Measurements from ENCODE around the gene SLCO1A2.
"Not testable (repeated sequence)": the region's sequence is repeated elsewhere in the genome, so short reads cannot be mapped to it uniquely, and the experiment has no call there.

SLCO1A2 gene, protein sequence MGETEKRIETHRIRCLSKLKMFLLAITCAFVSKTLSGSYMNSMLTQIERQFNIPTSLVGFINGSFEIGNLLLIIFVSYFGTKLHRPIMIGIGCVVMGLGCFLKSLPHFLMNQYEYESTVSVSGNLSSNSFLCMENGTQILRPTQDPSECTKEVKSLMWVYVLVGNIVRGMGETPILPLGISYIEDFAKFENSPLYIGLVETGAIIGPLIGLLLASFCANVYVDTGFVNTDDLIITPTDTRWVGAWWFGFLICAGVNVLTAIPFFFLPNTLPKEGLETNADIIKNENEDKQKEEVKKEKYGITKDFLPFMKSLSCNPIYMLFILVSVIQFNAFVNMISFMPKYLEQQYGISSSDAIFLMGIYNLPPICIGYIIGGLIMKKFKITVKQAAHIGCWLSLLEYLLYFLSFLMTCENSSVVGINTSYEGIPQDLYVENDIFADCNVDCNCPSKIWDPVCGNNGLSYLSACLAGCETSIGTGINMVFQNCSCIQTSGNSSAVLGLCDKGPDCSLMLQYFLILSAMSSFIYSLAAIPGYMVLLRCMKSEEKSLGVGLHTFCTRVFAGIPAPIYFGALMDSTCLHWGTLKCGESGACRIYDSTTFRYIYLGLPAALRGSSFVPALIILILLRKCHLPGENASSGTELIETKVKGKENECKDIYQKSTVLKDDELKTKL

GRCh38 chr12:21334771-21335325 is at the start of gene SLCO1A2:
Gene SLCO1A2, minus strand, starts transcription at chr12:21334917. Its CDS starts 270 bp downstream, at chr12:21334647.
- DNase-seq = no peak

- no peak for DNase-seq
Measured at GRCh38 chr12:21384261-21384660, 49.5 kb upstream of the SLCO1A2 start.

DNA sequence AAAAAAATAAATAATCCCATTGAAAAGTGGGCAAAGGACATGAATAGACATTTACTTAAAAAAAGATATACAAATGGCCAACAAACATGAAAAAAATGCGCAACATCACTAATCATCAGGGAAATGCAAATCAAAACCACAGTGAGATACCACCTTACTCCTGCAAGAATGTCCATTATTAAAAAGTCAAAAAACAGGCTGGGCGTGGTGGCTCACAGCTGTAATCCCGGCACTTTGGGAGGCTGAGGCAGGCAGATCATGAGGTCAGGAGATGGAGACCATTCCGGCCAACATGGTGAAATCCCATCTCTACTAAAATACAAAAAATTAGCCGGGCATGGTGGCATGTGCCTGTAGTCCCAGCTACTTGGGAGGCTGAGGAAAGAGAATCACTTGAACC is 46.6 kb upstream of the SLCO1A2 start:
- DNase-seq = not testable (repeated sequence)

GRCh38 chr12:21379218-21379617 is 44.5 kb upstream of the SLCO1A2 start:
- DNase-seq = no peak

GRCh38 chr12:21372602-21373001 is 37.9 kb upstream of the SLCO1A2 start, which contains the start of gene IAPP:
Gene IAPP, plus strand, starts transcription at chr12:21372902. Its CDS starts 450 bp downstream, at chr12:21373352.
- no peak for DNase-seq

GRCh38 chr12:21370845-21371449 is 36.2 kb upstream of the SLCO1A2 start:
- DNase-seq = no peak

- no peak for DNase-seq
Measured at GRCh38 chr12:21369141-21369980, 34.6 kb upstream of the SLCO1A2 start.

GRCh38 chr12:21360632-21361031 is 25.9 kb upstream of the SLCO1A2 start:
- not testable (repeated sequence) for DNase-seq

DNA sequence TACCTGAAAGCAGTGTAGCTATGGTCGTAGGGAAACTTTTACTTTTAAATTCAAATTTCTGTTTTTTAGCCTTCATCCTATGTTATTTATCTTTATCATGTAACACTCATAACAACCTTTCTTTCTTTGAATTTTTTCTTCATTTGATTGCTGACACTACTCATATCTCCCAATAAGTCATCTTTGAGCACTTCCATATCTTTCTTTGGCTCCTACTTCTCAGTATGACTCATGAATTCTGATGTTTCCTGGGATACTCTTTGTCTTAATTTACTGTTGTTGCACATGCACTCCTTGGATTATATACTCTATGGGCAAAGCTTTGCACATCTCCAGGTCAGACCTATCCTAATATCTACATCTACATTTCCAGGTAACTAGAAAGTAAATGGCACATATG is 19.9 kb upstream of the SLCO1A2 start:
- no peak for DNase-seq

DNA sequence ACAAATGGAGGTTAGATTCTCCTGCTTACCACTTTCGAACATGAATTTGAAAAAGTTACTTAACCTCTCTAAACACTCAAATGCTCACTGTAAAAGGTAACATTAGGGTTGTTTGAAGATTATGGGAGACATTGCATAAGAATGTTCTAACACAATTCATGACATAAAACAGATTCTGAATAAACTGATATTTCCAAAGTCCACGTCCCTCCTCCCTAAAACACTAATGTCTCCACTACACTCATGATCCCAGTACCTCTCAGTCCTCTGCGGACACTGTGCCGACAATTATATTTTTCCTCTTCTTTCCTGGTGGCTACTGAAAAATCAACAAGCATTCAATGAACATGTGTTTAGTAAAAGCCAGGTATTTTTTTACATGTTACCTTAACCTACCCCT is 19.2 kb upstream of the SLCO1A2 start:
- DNase-seq = no peak

- DNase-seq = no peak
Measured at GRCh38 chr12:21353487-21353886, 18.8 kb upstream of the SLCO1A2 start.

GRCh38 chr12:21350975-21351374 is 16.3 kb upstream of the SLCO1A2 start:
- DNase-seq = no peak

DNA sequence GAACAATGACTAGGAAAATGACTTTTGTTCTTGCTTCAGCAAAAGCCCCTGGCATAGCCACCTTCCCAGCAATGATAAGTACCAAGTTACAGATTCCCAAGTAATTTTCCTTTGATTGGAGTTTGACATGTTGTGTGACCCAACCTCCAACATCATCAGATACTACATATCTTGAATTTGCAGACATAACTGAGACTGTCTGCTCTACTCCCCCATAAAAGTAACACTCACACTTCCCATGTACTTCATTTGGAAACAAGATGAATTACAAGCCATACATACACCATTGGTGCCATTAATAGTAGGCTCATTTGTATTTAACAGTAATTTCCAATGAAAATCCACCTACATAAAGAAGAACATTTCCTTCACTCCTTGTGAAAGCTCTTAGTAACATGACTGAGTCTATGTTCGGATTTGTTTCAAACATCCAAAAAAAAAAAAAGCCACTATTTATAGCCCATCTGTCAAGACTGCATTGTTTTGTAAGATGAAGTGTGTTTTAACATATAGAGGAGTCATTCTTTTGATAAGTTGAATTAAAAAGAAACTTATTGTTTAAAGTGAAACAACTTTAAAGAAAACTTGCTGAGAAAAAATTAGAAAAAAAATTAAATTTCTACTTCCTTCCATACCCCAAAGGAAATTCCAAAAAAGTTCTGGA is 12.0 kb upstream of the SLCO1A2 start:
- no peak for DNase-seq

GRCh38 chr12:21343636-21344035 is 8.9 kb upstream of the SLCO1A2 start:
- no peak for DNase-seq

DNA sequence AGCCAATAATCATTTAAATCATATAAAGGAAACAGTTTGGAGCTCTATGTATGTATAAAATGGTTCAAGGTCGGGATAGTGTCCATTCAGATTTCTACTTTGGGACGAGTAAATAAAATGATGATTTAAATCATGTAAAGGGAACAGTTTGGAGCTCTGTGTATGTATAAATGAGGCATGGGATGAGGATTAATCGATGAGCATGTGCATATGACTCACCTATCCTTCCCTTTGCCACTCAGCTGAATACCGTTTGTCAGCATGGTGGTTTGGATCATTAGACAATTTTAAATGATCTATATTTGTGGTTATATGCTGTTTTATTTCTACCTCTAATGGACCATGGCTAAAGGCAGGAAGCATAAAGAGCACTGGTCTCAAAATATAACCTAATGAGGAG is 7.1 kb upstream of the SLCO1A2 start:
- no peak for DNase-seq

DNA sequence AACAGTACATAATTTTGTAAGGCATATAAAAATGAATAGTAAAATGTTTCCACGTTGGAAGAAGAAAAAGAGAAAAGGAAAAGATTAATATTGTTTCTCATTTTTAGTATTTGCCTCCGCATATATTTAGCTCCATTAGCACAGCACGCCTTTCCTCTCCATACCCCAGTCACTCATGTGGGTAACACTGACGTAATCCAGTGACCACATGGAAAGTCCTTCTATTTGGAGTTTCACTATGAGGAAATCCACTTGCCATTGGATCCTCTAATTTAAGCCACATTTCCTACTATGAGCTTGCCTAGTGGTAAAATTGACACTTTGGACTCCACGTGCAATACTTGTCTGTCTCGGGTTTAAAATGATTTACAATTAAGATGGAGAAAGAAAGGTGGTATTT is 5.7 kb upstream of the SLCO1A2 start:
- no peak for DNase-seq

DNA sequence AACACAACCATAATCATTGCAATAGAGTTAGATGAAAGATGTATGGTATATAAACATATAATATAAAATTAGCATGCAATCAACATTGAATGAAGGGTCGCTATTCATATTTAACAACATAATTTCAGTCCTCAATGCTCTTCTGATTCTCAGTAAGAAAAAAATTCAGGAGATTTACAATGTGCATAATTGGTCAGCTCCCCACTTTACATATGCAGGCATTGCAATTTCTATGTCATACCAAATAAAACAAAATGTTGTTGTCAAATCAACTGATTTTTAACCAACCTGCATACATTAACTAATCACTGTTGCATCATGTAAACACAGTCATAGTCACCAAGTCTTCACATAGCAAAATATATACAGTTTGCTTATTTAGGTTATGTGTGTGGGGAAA is 5.2 kb upstream of the SLCO1A2 start:
- DNase-seq = no peak

GRCh38 chr12:21337959-21338744 is 3.4 kb upstream of the SLCO1A2 start:
- DNase-seq = no peak

GRCh38 chr12:21337453-21337852 is 2.7 kb upstream of the SLCO1A2 start:
- no peak for DNase-seq

- DNase-seq = no peak
Measured at GRCh38 chr12:21336656-21337055, 1.9 kb upstream of the SLCO1A2 start.

GRCh38 chr12:21330682-21331253 is 3.9 kb downstream of the SLCO1A2 start:
- no peak for DNase-seq

Data from CD4-positive, alpha-beta T cell treated with Interleukin-1 beta for 1 hour (primary cell).